GM12874 (cell line): ENCODE measurements around the gene EIF4E3.

Source experiments
- CTCF ChIP-seq: IDR thresholded peaks from 2 replicates; pipeline ENCODE4 v1.5.1; 2011; ENCODE audit warnings: low read depth, mild to moderate bottlenecking, control low read depth, low read length, moderate library complexity; ENCODE audit not compliant: insufficient read depth

Gene EIF4E3

GRCh38 chr3:71733319-71733718 lies 8.1 kb upstream of the EIF4E3 start:
- no peak for TF ChIP-seq CTCF

GRCh38 chr3:71732637-71733036 lies 7.4 kb upstream of the EIF4E3 start:
- no peak for TF ChIP-seq CTCF

GRCh38 chr3:71728632-71729342 lies 3.6 kb upstream of the EIF4E3 start:
- no peak for TF ChIP-seq CTCF

GRCh38 chr3:71726146-71726545 lies 944 bp upstream of the EIF4E3 start:
- TF ChIP-seq CTCF = no peak

GRCh38 chr3:71724584-71725270 lies 475 bp downstream of the EIF4E3 start:
- no peak for TF ChIP-seq CTCF

GRCh38 chr3:71724171-71724453 lies 1.1 kb downstream of the EIF4E3 start:
- TF ChIP-seq CTCF = no peak

GRCh38 chr3:71723452-71724170 lies 1.6 kb downstream of the EIF4E3 start:
- no peak for TF ChIP-seq CTCF
